ENCODE results near the gene CHI3L2.
"Not testable (repeated sequence)": the region's sequence is repeated elsewhere in the genome, so short reads cannot be mapped to it uniquely, and the experiment has no call there.

Gene CHI3L2

DNA sequence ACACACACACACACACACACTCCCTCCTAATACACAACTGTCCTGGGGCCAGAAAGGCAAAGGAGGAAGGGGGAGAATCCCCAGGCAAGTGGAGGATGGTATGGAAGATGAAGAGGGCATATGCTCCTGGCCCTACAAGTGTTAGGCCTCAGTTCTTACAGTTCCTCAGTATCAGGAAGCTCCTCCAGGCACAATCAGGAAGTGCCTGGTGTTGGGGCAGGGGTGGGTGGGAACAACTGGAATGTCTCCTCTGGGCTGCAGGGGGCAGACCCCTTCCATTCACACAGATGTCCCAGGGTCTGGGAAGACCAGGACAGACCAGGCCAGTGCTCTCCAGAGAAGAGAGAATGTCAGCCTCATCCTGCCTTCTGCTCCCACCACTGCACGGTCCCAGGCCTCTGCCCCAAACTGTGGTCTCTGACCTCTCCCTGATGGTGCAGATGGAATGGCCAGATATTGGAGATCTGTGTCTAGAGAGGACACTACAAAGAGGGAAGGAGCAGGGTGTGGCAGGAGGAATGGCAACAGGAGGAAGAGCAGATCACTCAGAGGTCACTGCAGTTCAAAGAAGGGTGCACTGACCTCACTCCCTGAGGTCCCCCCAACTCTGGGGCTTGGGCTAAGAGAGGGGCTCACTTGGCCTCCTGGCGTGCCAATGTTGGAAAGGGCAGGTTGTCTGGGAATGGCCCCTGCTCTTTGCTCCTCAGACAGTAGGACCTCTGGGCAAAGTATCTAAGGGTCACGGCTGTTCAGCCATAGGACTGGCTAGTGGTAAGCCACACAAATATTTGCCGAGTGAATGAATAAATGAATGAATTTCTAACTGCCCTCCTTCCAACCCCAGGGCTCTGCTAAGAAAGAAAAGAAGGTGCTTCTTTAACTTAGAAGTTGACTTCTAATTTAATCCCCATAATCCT is 24.5 kb upstream of the CHI3L2 start:
- FAIRE-seq: no peak

DNA sequence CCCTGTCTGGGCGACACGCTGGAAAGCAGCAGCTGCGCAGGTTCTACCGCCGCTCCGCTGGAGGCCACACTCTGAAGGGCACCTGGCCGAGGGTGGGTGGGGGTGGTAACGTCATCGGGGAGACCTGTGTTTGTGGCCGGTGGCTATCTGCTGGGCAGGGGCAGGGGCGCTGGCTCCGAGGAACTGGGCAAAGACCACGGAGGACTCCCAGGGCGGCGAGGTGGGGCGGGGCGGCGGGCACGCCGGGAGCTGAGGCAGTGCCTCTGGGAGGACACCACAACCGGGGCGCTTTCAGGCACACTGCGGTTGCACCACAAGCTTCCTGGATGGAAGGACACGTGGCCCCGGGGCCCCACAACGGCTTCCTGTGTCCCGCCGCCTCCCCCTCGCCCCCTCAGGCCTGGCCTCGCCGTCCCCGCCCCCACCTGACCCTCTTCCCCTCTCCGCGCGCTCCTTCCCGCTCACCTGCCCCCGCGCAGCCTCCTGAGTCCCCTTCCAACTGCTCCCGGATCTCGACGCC is 23.8 kb upstream of the CHI3L2 start:
- no peak for FAIRE-seq

DNA sequence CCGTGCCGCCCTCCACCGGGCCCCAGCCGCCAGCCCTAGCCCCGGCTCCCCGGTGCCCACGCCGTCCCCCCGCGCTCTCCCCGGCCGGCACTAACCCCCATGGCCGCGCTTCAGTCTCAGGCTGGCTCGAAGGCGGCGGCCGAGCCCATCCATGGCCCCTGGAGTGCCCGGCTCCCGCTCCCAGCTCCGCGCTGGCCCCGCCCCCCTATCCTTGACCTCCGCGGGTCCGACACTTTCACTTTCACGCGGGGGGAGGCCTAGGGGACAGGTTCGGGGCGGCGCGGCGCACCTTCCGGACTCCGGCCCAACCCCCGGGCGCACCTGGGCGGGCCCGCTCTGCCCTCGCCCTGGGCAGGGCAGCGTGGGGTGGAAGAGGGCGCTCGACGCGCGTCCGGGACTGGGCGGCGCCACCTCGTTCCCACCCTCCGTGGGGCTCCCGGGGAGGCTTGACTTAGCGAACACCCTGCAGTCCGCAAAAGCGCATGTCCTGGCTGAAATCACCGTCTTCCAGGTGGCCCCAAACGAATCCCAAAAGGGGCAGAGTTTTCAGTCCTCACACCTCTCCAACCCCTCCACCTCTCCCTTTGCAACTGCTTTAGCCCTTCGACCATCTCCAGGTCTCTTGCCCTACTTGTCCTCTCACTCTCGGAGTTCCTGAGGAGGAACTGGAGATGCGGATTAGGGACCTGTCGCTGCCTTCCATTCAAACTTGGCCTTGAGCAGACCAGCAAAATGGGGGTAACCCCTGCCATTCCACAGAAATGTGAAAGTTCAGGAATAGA is 23.1 kb upstream of the CHI3L2 start:
- FAIRE-seq: no peak

DNA sequence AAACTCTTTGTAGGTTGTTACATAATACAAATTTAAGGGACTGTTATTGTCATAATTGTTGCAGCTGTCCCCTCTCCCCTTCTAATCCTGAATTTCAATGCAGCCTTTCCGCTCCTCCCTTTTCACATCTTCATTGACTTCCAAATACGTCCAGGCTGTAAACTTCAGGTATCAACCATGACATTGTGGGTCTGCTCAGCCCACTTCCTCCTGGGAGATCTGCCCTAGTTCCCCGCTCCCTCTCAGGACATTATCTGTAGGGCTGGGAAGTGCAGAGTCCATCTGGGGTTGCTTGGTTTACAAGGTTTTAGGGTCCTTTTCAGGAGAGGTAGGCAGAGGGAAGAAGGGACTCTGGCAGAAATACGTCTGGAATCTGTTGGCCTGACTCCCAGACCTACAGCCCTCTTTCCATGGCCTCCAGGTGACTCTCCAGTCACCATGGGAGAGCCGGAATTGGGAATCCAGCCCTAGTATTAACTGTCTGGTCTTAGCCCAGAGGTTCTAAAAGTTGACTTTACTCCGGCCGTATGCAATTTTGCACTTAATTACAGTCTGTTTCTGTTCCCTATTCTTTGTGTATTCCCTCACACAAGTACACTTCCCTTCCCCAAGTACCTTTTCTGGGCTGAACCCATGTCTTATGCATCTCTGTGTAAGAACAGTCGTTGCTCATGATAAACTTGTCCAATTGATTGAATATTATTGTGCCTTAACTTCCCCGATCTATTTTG is 22.4 kb upstream of the CHI3L2 start:
- no peak for FAIRE-seq

DNA sequence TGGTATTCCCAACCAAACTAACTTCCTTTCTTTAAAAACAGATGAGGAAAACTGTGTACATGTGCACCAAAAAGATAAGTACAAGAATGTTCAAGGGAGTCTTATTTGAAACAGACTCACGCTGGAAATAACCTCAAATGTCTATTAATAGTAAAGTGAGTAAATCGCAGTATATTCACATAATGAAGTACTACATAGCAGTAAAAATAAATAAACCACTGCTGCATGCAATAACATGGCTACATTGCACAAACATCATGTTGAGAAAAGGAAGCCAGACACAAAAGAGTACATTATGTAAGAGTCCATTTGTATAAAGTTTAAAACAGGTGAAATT is 21.8 kb upstream of the CHI3L2 start:
- FAIRE-seq: no peak

DNA sequence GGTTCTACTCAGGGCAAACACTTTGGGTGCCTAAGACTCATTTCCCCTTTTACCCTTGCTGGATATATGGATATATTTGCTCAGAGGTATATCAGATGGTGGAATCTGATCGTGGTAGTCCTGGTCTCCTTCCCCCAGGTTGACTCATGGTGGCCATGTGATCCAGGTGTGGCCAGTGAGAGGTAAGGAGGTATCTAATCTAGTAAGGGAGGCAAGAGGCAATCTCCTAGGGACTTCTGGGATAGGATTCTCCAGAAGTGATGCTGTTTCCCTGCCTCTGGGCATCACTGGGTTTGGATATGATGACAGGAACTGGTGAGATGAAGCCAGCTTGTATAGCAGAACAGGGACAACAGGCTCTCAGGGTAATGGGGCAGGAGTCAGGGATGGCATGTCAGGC is 18.6 kb upstream of the CHI3L2 start:
- FAIRE-seq: no peak

DNA sequence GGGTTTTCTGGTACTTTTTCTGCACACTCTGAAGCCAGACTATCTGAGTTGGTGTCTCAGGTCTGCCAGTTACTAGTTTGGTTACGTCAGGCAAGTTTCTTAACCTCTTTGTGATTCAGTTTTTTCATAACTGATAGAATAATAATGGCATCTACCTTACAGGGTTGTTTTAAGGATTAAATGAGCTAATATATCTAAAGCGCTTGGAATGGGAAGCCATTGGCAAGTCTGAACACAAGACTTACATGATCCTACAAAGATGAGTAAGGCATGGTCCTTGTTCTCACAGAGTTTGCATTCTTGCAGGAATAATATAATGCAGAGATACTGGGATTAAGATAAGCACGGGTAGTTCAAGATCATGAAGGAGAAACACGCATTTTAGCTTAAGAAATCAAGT is 17.9 kb upstream of the CHI3L2 start:
- FAIRE-seq: no peak

DNA sequence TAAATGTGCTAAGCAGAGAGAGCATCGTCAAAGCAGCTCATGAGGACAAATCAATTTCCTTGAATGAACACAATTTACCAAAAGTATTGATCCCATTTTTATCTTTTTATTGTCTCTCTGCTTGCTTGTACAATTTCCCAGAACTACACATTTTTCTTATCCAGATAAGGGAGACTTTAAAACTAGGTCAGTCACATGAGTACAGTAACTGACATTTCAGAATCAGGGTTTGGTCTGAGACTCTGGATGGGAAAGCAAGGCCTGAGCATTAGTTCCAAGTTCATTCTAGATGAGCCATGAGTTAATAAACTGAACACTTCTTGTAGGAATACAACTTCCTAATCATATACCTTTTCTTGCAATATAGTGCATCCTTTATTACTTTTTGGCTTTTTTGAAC is 15.6 kb upstream of the CHI3L2 start:
- no peak for FAIRE-seq

DNA sequence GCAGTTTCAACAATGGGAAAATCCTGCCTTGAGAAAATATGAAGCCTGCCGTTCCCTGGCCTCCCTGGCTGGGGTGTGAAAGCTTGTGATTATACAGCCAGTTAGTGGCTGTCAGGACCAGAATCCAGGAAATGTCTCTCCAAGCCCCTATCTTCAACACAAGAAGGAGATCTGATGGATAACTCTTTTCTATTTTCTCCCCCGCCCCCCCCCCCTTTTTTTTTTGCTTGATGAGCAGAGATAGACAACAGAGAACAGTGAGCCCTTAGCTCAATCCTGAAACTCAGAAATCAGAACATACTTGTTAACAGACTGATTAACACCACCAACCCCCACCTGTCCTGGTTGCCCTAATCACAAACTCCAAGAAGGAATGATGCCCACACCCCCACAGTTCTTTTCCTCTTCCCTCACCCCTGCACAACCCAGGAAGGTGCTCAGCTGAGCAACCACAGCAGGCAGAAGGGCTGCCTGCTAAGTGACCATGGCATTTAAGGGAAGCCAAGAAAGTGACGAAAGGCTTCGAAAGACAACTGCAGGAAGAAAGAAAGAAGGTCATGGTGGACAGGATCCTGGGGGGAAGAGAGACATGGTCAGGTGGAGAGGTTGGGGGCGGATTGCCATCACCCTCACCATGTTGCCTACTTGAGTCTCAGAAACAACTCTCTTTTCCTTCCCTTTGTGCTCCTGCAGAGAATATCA is 14.7 kb upstream of the CHI3L2 start:
- no peak for FAIRE-seq

DNA sequence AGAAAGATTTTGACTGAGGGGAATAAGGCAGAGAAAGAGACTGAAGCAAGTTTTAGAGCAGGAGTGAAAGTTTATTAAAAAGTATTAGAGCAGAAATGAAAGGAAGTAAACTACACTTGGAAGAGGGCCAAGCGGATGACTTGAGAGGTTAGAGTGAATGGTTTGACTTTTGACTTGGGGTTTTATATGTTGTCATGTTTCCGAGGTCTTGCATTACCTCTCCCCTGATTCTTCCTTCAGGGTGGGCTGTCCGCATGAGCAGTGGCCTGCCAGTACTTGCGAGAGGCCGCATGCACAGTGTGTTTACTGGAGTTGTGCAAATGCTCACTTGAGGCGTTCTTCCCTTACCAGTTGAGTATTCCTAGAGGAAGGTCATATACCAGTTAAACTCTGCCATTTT is 14.1 kb upstream of the CHI3L2 start:
- no peak for FAIRE-seq

DNA sequence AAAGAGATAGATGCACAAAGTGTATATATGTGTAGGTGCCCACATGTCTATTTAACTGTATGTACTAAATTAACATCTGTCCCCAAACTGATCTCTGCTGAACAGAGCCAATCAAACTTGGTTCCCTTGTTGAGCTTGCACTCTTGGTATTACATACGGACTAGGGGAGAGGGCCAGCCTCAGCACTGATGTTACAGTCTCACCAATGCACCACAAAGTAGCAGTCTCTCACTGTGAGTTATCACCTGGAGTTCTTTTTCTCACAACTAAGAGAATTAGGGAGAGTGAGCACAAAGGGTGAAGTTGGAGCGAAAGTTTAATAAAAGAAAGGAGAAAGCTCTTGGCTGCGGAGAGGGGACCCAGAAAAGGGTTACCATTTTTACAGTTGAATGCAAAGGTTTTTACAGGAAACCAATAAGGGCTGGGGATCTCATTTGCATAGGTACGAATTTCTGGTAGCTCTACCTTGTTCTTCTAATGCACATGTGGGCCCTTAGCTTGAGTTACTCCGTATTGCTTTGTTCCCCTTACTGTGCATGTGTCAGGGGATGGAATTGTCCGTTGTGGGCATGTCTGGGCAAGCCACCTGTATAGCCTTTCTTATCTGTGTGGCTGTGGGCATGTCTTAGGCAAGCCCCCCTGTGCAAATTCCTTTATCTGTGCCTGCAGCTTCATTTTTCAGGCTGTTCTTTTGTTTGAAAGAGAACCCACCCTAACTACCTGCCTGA is 13.3 kb upstream of the CHI3L2 start:
- FAIRE-seq: no peak

DNA sequence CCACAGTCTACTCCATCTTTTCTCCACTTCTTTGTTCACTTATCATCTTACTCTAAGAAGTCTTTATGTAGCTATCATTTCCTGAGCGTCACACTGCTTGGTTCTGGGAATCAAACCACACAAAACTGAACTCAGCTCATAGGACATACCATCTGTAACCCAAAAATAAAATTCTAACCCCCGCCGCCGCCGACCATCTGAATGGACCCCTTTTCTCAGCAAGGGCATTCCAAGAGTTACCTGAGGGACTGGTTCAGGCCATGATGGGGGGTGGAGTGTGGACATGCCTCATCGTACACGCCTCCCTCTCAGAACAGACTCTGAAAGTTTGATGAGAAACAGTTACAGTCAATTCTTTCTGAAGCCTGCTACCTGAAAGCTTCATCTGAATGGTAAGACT is 12.6 kb upstream of the CHI3L2 start:
- no peak for FAIRE-seq

DNA sequence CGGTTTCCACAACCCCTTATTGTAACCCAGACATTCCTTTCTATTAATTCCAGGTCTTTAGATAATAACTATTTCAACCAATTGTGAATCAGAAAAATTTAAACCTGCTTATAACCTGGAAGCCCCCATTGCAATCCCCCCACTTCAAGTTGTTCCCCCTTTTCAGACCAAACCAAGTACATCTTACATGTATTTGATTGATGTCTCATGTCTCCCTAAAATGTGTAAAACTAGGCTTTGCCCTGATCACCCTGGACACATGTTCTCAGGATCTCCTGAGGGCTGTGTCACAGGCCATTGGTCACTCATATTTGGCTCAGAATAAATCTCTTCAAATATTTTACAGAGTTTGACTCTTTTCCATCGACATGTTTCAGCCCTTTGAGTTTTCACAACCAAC is 12.2 kb upstream of the CHI3L2 start:
- FAIRE-seq: not testable (repeated sequence)

DNA sequence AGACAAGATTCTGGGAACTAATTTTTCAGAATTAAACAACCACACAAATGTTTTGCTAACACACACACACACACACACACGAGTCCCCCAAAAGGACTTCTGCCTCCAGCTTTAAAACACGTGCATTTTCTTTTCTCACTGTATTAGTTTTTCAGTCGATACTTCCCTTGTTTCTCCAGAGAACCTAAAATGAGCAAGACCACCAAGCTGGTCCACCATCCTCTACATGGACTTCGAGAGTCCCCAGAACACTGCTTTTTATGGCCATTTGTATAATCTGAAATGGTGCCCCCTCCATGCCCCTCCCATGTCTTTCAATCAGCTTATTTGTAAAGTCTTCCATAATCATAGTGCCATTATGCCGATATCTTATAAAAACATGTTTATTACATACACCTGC is 10.8 kb upstream of the CHI3L2 start:
- FAIRE-seq: no peak

DNA sequence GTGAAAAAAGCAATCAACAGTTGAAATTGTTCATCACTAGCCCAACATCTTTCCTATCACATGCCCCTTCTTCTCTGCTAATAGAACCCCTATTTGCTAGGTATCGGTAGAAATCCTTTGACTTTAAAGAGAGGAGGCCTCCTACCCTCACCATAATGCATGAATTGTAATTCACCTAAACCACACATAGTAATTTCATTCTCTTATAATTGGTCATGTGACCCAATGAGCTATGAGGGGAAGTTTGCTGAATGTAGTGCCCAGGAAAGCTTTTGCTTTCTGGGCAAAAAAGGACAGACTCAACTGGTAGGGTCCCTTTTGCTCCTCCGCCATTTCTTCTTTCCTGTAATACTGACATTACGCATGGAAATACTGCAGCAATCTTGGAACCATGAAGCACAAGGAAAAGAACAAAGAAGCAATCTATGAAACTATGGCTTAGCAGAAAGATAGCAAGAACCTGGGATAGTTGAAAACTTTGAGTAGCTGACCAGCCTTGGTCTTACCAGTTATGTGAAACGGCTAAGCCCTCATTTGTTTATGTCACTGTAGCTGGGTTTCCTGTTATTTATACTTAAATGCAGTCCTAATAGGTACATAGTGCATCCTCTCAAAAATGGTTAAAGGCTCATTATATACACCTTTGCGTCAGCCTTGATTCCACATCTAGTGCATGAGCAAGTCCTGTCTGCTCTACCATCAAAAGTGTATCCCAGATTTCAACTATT is 10.2 kb upstream of the CHI3L2 start:
- FAIRE-seq: no peak

DNA sequence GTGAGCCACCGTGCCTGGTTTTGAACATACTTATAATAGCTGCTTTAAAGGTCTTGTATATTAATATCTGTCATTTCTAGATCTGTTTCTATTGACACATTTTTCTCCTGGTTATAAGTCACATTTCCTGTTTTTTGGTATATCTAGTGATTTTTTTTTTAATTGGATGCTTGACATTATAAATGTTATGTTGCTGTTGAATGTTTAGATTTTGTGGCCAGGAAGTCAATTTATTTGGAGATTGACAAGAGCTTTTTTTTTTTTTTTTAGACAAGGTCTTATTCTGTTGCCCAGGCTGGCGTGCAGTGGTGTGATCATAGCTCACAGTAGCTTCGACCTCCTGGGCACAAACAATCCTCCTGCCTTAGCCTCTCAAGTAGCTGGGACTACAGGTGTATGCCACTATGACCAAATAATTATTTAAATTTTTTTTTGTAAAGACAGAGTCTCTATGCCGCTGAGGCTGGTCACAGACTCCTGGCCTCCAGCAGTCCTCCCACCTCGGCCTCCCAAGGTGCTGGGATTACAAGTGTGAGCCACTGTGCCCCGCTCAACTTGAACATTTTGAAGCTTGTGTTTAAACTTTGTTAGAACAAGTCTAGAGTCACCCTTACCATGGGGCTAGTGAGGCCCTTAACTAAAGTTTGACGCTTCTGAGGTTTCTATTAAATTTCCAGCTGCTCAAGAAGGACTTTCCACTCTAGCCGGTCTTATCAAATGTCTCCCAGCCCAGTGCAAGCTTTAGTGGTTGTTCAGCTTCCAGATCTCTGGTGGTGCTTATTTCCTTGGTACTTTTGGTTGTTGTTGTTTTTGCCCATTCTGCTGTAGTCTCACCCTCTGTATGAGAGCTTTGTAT is 8.6 kb upstream of the CHI3L2 start:
- no peak for FAIRE-seq

DNA sequence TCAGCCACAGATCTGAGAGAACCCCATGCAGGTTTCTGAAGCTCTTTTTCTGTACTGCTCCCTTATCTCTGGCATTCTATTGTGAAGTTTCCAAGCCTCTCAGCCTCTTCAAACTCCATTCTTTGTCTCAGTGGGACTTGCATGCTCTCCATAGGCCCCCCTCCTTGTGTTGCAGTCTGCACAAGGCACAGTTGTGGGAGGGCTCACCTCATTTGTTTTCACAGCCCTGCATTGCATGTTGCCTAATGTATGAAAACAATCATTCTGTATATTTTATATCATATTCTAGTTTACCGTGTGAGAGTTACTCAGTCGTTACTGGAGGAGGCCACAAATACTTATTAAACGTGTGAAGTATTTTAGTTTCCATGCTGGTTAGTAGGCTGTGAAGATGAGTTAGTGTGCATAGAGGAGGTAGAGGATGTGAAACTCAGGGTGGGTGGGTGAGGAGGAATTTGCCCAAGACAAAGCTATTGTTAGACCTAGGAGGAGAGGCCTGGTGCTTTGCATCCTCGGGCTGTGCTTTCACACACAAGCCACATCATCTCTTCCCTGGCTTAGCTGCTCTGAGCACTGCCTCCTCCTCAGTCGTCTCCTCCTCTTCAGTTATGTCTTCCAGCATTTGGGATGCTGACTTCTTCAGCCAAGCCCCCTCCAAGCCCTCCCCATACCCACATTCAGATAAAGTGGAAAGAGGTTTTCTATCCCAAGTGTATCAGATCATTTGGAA is 7.8 kb upstream of the CHI3L2 start:
- no peak for FAIRE-seq

DNA sequence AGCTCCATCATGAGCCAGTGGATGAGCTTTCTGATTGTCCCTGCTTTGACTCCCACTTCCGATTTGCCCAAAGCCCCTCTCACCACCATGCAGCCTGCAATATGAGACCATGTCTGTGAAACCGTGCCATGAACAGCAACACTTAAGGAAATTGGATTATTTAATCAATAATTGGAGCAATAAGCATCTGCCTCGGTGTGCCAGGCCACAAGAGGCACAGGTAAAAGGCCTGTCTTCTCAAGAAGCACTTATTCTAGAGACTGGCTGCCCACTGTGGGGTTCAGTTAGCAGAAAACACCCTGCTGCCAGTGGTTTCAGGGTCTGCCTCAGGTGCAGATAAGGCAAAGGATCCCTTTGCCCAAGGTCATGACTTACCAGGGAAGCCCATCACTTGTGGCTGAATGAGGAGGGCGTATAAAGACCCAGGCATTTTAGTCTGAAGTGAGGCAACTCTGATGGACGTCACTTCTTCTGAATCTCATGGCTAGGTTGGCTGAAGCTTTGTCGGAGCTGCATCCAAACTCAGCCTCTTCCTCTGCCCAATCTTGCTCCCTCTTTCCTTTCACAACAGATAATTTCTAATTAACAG is 7.1 kb upstream of the CHI3L2 start:
- FAIRE-seq: no peak

DNA sequence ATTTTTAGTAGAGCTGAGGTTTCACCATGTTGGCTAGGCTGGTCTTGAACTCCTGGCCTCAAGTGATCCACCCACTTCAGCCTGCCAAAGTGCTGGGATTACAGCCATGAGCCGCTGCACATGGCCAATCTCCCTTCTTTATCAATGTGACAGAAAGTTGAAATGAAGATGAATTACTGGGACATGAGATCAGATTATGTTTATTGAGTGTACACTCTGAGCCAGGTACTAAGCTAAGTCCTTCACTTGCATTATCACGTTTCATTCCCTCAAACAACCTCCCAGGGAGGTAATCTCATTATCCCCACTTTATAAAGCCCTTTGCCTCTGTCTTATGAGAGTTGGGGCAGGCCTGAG is 6.3 kb upstream of the CHI3L2 start:
- no peak for FAIRE-seq
